GM19452 (cell line): ENCODE measurements around the gene DLGAP4.
A peak's percentile ranks its signal among the peaks of the same experiment; 100 is the strongest.
"Not testable (repeated sequence)": the region's sequence is repeated elsewhere in the genome, so short reads cannot be mapped to it uniquely, and the experiment has no call there.

Experiments used
- ATAC-seq: cut with Tn5 transposase; IDR thresholded peaks from one replicate; pipeline ENCODE4 v1.9.1; 2021; ENCODE audit not compliant: unreplicated experiment

The DLGAP4 gene

DNA sequence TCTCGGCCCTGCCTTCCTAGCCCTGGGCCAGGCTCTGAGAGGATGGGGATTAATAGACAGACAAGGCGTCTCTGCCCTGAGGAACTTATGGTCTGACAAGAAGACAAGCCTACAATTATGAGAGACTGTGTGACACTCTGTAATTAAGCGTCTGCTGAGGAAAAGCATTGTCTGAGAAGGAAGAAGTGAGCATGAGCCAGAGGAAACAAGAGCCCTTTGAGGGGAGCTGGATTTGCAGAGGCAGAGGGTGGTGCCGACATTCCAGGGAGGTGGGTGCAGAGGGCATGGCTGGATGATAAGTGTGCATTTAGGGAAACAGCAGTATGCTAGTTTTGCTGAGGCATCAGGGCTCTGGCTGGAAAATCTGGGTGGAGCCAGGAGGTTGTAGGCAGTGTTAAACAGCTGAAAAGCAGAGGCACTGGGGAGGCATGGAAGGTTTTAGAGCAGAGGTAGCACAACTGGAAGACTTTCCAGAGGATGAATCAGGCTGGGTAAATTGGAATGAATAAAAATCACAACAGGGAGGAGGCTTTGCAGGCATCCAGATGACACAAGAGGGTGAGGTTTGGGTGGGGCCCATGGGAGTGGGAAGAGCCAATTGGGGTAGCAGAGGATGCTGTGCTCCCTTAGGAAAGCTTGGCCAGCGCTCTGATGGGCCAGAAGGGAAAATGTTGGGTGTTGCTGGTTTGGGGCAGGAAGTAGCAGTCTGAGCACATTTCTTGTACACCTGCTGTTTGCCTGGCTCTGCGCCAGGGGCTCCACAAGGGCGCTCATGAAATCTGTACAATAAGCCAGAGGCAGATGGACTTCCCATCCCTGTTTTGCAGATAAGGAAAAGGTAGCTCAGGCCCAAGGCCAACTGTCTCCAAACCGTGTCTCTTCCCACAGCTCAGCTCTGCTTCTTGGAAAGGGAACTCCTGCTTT, 161.2 kb downstream of the DLGAP4 start:
- no peak for ATAC-seq

DNA sequence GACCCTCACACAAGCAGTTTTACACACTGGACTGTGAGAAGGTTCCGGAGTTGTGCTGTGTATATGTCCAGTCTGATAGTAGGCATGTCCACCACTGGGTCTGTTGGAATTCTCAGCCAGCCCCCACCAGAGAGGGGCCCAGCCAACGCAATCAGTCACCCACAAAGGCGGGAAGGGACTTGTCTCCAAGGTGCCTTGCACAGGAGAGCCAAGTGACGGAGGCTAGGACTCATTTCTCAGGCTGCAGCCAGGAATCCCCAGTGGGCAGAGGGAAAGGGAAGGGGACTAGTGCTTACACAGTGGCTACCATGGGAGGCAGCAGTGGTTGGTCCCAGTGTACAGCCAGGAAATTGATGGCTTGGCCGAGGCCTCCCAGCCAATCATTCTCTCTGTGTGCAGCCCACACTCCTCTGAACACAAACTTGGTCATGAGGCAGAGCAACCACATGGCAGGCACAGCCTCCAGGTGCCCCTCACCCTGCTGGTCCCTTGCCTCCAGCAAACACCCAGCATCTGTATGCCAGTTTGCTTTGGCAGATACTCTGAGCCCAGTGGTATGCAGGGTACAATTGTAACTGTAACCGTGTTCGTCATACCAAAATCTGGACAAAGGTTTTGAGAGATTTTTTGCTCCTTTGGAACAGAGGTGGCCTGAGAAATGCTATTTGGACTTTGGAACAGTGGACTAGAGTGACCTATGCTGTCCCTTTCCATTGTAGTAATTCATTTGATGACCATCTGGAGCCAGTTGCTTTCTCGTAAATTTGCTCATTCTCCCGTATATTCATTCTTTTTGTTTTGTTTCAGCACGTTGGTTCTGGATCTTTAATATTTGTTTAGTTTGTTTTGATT, 162.2 kb downstream of the DLGAP4 start:
- ATAC-seq, result no peak

DNA sequence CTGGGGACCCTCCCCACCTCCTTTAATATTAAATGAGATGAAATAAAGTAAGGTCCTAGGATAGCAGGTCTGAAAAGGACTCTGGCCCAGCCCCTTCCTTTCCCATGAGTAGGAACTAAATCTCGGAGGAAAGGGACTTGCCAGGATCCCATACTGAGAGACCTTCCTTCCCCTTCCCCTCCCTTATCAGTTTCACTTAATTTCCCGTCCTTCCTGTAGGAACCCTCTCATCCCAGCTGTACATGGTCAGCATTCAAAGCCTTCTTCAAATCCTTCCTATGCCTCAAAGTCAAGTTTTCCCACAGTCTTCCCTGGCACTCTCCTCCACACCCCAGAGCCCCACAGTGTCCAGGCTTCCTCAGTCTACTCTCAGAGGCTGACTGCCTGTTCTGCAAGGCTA, 163.8 kb downstream of the DLGAP4 start:
- no peak for ATAC-seq

DNA sequence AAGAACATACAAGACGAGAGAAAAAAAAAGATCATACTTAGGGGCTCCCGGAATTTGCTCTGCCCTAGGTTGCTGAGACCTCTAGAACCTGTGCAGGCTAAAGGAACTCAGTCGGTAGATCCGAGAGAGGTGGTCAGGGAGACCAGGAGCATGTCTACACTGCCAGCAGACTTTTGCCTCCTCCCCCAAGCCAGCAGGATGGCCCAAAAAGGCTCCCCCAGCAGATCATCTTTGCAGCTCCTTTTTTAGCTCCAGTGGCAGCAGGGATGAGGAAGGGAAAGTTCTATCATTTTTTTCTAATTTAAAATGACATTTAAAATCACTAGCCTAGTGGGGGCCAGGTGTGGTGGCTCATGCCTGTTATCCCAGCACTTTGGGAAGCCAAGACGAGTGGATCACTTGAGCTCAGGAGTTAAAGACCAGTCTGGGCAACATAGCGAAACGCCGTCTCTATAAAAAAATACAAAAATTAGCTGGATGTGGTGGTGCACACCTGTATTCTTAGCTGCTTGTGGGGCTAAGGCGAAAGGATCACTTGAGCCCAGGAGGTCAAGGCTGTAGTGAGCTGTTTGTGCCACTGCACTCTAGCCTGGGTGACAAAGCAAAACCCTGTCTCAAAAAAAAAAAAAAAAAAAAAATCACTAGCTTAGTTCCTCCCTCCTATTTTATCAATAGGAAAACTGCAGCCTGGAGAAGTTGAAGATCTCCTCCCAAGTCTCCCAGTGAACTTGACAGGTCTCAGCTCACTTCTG, 165.9 kb downstream of the DLGAP4 start:
- ATAC-seq, result no peak

DNA sequence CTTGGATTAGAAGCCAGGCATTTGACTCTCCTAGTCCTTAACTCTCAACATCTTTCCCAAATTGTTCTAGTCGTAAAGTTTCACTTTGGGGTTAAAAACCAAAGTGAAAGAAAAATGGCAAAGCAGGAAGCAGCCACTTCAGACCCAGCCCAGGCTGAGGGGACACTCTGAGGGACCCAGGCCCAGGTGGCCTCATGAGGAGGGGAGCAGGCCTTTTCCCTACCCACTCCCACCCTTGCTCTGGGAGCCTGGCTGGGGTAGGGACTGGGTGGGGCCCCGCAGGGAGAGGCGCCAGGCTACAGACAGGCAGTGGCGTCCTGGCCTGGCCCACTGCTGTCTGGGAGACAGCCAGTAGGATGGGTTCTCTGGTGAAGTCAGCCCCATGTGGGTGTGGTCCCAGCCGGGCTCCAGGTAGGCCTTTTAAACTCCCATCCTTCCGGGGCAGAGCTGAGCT, 166.5 kb downstream of the DLGAP4 start:
- peak; percentile 60 for ATAC-seq

DNA sequence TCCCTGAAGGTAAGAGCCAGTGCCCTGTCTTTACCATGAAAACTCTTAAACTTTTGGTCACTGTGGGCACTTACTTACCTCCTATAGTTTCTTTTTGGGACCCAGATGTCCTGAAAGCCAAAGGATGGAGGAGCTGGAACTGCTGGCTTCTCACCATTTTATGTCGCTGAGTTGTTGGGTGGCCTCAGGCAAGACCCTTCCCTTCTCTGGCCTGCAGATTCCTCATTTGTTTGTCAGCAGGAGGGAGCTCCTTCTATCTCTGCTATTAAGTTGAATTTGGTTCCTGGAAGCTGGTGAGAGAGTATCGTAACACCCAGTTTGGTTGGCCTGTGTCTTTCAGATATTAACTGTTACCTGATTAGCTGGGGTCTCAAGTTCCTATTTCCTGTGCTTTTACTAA, 167.0 kb downstream of the DLGAP4 start:
- ATAC-seq, result no peak

DNA sequence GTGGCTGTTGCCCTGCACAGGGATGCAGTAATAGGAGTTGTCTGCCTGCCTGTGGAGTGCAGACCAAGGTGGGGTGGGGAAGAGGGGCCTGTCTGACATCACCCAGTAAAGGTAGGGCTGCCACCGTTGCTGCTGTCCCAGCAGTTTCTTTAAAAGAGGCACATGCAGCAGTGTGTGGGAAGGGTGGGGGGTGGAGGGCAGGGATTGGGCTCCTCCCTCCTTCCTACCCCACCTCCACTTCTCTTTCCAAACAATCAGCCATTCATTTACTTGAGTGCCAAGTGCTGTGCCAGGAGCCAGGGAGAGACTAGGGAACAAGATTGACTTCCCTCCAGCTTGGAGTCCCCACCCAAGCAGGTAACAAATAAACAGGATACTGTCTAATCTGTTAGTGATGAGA, 168.4 kb downstream of the DLGAP4 start:
- ATAC-seq, result no peak

DNA sequence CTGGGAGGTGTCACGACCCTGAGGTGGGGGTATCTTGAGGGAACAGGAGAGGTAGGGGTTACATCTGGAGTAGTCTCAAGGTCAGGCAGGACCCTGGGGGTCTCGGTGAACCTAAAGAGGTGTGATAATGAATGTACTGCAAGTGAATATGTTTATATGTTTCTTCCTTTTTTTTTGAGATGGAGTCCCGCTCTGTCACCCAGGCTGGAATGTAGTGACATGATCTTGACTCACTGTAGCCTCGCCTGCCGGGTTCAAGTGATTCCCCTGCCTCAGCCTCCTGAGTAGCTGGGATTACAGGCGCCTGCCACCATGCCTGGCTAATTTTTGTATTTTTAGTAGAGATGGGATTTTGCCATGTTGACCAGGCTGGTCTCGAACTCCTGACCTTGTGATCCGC, 168.9 kb downstream of the DLGAP4 start:
- not testable (repeated sequence) for ATAC-seq

DNA sequence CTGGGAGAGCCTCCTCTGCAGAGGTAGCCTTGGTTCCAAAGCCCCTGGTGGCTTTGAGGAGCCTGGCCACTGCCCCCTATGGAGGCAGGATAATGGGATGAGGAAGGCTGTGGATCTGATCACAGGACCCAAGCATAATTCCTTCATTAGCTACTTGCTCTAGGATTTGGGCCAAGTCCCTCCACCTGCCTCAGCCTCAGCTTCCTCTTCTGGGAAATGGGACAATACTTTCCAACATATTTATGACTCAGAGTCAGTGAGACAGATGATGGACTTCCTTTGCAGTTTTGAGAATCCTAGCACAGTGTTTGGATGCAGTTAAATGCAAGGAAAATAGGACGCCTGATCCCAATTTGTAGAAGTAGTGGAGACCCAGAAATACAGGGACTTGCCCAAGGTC, 171.3 kb downstream of the DLGAP4 start:
- ATAC-seq, result no peak

DNA sequence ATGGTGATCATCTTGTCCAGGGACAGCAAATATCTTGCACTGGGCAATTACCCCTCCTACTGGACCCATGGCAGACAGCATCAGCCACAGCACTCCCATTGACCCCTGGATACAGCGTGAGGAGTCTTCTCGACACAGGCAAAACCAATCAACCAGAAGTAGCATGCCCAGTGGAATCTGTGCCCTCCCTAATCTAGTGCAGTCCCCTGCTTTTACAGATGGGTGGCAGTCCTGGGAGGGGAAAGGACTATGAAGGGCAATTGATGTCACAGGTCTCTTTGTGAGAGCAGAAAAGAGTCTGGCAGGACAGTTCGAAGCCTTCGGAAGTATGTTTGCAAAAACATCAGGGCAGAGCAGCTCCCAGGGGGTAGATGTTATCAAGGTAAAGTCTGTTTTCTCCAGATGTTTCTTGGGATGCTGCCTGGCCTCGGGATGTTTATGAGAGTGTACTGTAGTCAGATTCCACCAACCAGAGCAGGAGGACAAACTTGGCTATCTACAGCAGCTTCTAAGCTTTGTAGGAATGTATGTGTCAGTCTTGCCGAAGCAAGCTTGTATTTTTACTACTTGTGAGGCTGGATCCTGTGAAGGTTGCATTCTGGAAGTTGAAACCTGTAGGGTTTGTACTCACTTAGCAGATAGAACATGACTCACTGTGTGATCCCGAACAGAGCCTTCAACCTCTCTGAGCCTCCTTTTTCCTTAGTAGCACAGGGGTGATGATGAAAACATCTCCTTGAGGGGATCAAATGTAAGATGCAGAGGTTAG, 172.2 kb downstream of the DLGAP4 start:
- no peak for ATAC-seq

DNA sequence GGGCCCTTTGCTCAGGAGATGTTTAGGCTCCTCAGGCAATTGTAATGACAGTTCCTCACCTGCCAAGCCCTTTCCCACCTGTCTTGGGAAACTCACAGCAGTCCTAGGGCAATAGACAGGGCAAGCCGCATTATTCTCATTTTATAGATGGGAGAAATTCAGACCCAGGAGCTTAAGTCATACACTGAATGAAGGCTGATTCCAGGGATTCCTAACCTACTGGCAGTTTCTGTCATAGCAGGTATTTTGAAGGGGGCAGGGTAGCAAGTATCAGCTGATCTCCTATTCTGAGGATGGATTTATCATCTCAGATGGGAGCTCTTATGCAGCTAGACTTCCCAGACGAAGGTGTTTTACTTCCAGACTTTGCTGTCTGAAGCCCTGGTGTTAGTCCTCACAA, 173.8 kb downstream of the DLGAP4 start:
- ATAC-seq, result no peak

DNA sequence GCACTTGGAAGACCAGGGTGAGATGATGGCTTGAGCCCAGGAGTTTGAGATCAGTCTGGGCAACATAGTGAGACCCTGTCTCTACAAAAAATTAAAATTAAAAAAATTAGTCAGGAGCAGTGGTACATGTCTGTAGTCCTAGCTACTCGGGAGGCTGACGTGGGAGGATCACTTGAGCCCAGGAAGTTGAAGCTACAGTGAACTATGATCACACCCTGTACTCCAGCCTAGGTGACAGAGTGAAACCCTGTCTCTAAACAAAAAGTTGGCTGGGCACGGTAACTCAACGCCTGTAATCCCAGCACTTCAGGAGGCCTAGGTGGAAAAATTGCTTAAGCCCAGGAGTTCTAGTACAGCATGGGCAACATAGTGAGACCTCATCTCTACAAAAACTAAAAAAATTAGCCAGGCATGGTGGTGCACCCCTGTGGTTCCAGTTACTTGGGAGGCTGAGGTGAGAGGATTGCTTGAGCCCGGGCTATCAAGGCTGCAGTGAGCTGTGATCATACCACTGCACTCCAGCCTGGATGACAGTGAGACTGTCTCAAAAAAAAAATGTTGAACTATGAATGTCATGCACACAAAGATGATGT, 174.4 kb downstream of the DLGAP4 start:
- ATAC-seq, result no peak

DNA sequence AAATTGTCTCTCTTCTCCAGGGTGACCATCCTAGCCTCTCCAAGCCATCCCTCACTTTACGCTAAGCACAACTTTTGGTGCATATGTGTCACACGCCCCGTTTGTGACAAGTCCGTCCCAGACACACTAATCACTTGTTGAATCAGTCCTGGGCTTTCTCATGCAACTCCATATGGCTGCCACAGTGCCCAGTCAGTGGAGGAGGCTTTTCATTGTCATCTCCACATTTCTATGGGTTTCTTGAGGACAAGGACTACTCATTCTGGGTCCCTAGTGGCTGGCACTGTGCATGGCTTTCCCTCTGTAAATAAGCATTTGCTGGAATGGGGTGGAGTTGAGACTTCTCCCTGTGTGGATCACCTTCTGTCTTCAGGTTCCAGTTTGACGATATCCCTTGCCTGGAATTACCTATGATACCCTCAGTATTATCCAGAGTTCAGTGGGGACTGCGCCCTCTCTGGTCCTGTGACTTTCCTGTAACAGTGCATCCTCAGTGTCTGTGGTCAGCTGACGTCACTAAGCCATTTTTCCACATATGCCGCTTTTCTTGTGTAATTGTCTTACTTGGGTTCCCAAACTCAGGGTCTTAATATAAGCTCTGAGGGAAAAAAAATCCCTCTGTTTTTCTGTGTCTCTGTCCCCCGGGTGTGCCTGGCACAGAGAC, 175.4 kb downstream of the DLGAP4 start:
- no peak for ATAC-seq

DNA sequence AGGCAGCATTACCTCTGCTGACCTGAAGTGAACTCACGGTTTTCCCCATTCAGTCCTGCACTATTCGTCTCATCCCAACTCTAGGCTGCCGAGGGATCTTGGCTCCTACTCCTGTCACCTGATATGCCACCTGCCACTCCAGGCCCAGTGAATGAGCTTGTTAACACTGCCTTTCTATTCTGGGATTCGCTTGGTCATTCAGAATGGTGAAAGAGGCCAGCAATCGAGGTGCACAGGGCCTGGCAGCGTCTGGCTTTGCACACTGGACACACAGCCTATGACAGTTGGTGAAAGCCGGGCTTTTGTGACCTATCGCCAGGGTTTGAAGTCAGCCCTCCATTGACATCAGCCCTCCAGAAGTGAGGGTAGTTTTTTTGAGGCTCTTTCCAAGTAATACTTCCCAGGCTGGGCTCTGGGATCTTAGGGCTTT, 175.9 kb downstream of the DLGAP4 start:
- ATAC-seq, result no peak

DNA sequence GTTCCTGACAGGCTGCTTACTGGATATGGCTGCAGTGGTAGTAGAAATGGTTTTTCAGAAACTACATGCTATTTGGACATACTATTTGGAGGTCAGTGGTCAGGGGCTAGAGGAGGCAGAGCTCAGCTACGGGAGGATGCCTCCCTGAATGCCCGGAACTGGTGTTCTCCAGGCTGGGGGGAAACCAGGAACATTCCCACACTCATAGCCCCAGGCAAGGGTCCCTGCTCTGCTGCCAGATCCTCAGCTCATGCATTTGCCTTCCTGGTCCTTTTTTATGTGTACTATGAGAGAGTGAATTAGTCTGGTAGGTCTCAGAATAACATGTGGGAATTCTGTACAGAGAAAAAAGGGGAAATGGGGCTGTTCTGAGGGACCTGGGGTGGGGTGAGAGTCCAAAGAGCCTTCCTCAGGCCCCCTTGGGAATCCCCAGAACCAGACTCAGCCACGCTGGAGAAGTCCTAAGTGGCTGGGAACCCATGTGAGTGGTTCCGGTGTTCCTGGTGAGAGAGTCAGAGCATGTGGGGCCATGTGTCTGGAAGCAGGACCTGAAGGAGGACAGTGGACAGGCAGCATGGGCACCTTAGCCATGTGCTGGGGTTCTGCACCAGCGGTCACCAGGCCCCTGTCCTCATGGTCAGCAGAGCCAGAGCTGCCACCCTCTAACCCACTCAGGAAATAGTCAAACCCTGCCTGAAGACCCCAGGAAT, 177.2 kb downstream of the DLGAP4 start:
- ATAC-seq, result no peak

DNA sequence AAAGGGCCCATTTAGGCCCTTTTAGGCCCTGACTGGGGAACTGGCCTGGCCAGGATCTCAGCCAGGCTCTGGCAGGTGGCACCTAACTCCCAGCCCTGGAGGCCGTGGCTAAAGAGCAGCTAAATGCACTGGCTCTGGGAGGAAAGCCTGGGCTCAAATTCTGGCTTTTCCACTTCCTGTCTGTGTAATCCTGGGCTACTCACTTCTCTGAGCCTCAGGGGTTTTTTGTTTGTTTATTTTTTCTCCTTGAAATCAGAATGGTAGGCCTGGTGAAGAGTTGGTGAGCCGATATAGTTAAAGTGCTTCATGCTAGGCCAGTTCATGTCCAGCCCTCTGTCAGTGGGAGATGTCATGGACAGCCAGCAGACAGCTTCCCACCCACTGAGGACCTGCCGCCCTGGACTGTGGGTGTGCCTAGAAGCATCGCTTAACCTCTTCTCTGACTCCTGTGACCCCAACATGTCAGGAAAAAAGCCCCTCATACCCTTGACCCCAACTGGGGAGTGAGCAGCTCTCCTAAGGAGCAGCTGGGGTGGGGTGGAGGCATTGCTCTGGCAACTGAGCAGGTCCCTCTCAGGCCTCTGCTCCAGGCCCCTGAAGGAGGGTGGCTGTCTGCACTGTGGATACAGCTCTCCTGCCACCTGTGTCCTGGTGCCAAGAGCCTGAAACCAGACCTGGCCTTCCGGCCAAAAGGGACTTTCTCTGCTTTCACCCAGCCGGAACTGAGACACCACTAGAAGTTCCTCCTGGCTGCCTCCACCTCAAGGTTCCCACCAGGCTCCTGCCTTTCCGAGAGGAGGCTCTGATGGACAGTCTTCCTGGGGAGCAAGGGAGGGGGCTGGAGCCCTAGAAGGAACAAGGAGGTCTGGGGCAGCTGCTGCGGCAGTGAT, 178.0 kb downstream of the DLGAP4 start:
- ATAC-seq, result no peak

DNA sequence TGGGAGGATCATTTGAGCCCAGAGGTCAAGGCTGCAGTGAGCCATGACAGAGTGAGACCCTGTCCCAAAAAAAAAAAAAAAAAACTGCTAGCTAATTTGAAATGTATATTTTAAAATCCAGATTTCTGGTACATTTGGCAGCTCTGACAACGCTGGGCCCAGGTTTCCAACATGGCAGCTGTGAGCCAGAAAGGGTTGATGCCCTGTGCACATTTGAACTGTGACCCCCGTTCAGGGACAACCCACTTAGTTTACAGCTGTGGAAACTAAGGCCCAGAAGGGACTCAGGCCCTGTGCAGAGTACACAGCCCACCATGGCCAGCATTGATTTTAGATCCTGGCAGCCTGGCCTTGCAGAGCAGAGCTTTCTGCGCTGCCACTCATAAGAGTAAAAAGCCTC, 179.1 kb downstream of the DLGAP4 start:
- ATAC-seq, result no peak

DNA sequence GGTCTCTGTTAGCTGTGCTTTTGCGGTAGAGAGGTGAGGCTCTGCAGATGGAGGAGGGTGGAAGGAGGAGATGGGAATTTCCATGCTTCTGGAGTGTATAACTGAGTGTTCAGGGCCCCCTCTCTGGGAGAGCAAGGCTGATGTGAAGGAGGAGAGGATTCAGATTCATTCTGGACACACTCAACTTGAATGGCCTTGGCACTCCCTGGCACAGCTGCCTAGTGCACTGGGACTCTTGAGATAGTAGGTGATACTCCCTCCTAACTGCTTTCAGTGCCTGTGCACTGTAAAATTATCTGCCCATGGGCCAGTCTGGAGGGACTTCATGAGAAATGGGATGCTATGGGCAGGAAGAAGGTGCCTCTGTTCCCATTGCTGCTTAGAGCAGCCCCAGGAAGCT, 180.9 kb downstream of the DLGAP4 start:
- no peak for ATAC-seq
